ENCODE results near the gene MAEA. TPM values are rescaled to one million over a fixed set of nuclear protein-coding genes. Genes with fewer than 3 reads are reported as not detected.

Gene MAEA
- total and polyA plus RNA-seq, 9 of the 15 experiments (the other 6 are each of a cell fraction or from before 2014, with no cell fraction given) = 2.1 to 86.5 (median 45.0) TPM

DNA sequence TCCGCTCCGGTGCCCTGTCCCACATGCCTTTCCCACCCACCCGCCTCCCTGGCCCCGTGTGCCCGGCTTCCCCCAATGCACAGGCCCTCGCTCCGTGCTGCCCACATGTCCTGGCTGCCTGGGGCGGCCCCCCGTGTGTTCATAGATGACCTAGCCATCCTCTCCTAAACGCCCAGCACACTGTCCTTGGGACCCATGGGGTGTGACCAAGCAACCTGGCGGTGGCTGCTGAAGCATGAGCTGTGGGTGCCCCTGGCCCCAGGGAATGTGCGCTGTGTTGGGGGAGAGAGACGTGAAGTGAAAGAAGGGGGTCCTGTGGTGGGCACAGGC, 28.3 kb downstream of the MAEA start:
- no peaks in the 10 kb centered on the region for H3K9me3 ChIP-seq (replicated peaks; ENCODE audit: control insufficient read depth, insufficient read depth, low read depth, low read length)
- no TSS peak for BruUV-seq (replicated peaks)
- H3K79me2 ChIP-seq (ENCODE audit: control insufficient read depth, insufficient read depth, low read length) = peaks cover 4% of the 10 kb centered on the region; the same call in 1 of the 3 replicates
- DNase-seq (ENCODE audit: extremely low read depth in 1 of 4, low spot score in 3 of 4) (no peak), ATAC-seq (no peak), FAIRE-seq (no peak)
- POLR2A ChIA-PET = interaction anchor here (0.6 to 1.2 kb wide), 2 partner anchors 8 to 172 kb away, joined by 4 to 5 read pairs; no protein-coding TSS in a partner anchor
- in situ Hi-C loops (cut with MboI) = no loop called here
- H3K4me1 ChIP-seq (replicated peaks in 1 of 2; ENCODE audit: control insufficient read depth in 2 of 2, insufficient read depth in 2 of 2, low read length in 2 of 2) = peaks cover 0 to 16% of the 10 kb centered on the region in 2 experiments; a peak in 1 of 5 replicates
- H2AFZ ChIP-seq (ENCODE audit: low read depth, low read length) = no peak overlapping the region
- no peaks in the 10 kb centered on the region; the same call in 1 of the 2 replicates for H4K20me1 ChIP-seq (replicated peaks; ENCODE audit: control insufficient read depth, insufficient read depth, low read length)
- peaks cover 79% of the 10 kb centered on the region; the same call in 2 of the 3 replicates for H3K36me3 ChIP-seq (ENCODE audit: control insufficient read depth, insufficient read depth, low read length)
- no peaks in the 10 kb centered on the region for H3K9me1 ChIP-seq (ENCODE audit: control insufficient read depth, insufficient read depth, low read length)
- no peak overlapping the region for H3K4me2 ChIP-seq (ENCODE audit: insufficient read depth, low read length)
- H3K27me3 ChIP-seq (ENCODE audit: control insufficient read depth in 2 of 2, insufficient read depth in 2 of 2, low read length in 2 of 2) = no peaks in the 10 kb centered on the region
- H3K4me3 ChIP-seq = no peak overlapping the region
- H3K9ac ChIP-seq (ENCODE audit: insufficient read depth in 1 of 2, low read depth in 2 of 2, low read length in 2 of 2) = peak overlapping the region in 1 of 2 experiments; percentile 52; a peak in 1 of 4 replicates
- TF ChIP-seq, protein P1, sequence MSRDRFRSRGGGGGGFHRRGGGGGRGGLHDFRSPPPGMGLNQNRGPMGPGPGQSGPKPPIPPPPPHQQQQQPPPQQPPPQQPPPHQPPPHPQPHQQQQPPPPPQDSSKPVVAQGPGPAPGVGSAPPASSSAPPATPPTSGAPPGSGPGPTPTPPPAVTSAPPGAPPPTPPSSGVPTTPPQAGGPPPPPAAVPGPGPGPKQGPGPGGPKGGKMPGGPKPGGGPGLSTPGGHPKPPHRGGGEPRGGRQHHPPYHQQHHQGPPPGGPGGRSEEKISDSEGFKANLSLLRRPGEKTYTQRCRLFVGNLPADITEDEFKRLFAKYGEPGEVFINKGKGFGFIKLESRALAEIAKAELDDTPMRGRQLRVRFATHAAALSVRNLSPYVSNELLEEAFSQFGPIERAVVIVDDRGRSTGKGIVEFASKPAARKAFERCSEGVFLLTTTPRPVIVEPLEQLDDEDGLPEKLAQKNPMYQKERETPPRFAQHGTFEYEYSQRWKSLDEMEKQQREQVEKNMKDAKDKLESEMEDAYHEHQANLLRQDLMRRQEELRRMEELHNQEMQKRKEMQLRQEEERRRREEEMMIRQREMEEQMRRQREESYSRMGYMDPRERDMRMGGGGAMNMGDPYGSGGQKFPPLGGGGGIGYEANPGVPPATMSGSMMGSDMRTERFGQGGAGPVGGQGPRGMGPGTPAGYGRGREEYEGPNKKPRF (IDR thresholded peaks at IDR 0.05; ENCODE audit: low read depth, low read length) = no peak
- TF ChIP-seq PRMT5 (CRISPR knock-in tag; IDR thresholded peaks at IDR 0.05) (no peak), NCOA4 (IDR thresholded peaks at IDR 0.05; ENCODE audit: partially characterized antibody) (no peak), PHB (CRISPR knock-in tag; IDR thresholded peaks at IDR 0.05) (no peak), NFIC (IDR thresholded peaks at IDR 0.05) (no peak), IRF2 (CRISPR knock-in tag; IDR thresholded peaks at IDR 0.05) (no peak), ARID2 (IDR thresholded peaks at IDR 0.05) (no peak), CHCHD3 (CRISPR knock-in tag; IDR thresholded peaks at IDR 0.05) (no peak), YBX1 (IDR thresholded peaks at IDR 0.05) (no peak), SETDB1 (IDR thresholded peaks at IDR 0.05; ENCODE audit: low read length) (no peak)
- TF ChIP-seq, protein P2, sequence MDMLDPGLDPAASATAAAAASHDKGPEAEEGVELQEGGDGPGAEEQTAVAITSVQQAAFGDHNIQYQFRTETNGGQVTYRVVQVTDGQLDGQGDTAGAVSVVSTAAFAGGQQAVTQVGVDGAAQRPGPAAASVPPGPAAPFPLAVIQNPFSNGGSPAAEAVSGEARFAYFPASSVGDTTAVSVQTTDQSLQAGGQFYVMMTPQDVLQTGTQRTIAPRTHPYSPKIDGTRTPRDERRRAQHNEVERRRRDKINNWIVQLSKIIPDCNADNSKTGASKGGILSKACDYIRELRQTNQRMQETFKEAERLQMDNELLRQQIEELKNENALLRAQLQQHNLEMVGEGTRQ (CRISPR knock-in tag; IDR thresholded peaks at IDR 0.05) = no peak
- TF ChIP-seq, protein P3, sequence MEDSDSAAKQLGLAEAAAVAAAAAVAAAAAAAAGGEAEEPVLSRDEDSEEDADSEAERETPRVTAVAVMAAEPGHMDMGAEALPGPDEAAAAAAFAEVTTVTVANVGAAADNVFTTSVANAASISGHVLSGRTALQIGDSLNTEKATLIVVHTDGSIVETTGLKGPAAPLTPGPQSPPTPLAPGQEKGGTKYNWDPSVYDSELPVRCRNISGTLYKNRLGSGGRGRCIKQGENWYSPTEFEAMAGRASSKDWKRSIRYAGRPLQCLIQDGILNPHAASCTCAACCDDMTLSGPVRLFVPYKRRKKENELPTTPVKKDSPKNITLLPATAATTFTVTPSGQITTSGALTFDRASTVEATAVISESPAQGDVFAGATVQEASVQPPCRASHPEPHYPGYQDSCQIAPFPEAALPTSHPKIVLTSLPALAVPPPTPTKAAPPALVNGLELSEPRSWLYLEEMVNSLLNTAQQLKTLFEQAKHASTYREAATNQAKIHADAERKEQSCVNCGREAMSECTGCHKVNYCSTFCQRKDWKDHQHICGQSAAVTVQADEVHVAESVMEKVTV (CRISPR knock-in tag; IDR thresholded peaks at IDR 0.05) = no peak
- WGBS (ENCODE audit: insufficient coverage, low coverage, missing lambda C conversion rate) = 98% methylated on average over 8 of the region's 13 CpGs
- intact Hi-C loops (cut with micrococcal nuclease) = no loop called here
- CTCF ChIA-PET (ENCODE audit: low intra/inter-chr PET ratio) = no interaction called here
- H3K27ac ChIP-seq (ENCODE audit: extremely low read depth, low read depth, low read length) = no peak overlapping the region
